T-helper 1 cell treated with Interleukin-12 subunit alpha and Interleukin-12 subunit beta and Interleukin-4 antibody, amounts not matched to agents 30 ng/mL and 1 ng/mL, for 36 hours (primary cell): ENCODE data around the gene UBA1. TPM values are rescaled to one million over a fixed set of nuclear protein-coding genes. Genes with fewer than 3 reads are reported as not detected.

Source experiments
- intact Hi-C: fragments of 100-400 bp; cut with micrococcal nuclease; formaldehyde crosslinking; loops from one replicate; pipeline ENCODE4 v1.15.1; 2024
- total RNA-seq: library from RNA; stranded (reverse); gene quantifications from 2 replicates; pipeline ENCODE4 v1.2.3, GENCODE V29; 2022

Gene UBA1
- total RNA-seq, 1 donor from 2014 or later: 183 TPM

GRCh38 chrX:47226531-47227333 lies 33.1 kb downstream of the UBA1 start:
- intact Hi-C loops: no loop called here

DNA sequence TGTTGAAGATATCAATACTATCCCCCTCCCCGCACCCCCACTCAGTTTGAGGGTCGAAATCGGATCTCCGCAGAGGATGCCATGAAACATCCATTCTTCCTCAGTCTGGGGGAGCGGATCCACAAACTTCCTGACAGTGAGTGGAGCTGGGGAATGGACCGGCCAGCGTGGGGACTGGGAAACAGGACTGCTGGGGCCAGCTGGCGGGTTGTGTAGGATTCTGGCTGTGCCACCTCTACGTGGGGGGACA lies 33.6 kb downstream of the UBA1 start:
- intact Hi-C loops: no loop called here

- intact Hi-C loops: no loop called here
Observed at GRCh38 chrX:47228550-47229270, 35.1 kb downstream of the UBA1 start.

- intact Hi-C loops: no loop called here
Observed at GRCh38 chrX:47229427-47229826, 35.8 kb downstream of the UBA1 start.

DNA sequence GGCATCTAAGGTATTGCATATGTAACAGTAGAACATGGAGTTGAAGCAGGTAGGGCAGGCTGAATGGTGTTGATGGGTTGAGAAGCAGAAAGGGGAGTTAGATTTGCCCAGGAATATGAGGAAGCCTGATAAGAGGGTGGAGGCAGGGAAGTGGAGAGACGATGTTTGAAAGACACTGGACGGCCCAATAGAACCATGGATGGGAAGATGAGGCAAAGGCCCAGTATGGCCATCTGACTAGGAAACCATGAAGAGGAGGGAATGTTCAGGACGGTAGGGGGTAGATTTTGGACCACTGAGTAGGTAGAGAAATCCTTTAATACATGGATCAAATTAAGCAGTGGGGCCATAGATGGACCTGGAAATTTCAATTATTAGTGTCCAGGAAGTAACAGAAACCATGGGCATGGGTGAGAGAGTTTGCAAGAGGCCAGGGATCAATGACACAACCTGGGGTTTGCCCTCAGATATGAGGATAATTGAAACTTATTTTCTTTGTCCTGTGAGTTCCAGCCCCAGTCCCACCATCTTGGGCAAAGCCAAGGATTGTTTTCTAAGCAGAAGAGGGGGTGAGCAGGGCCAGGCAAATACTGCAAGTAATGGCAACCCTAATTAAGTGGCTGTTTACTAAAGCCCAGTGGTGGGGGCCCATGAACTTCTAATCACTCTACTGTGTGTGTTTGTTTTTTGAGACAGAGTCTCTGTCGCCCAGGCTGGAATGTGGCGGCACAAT lies 36.7 kb downstream of the UBA1 start:
- intact Hi-C loops: loop anchor here (5.0 kb wide), 2 partner anchors 82 to 393 kb away; partner anchors contain the start of gene RP2

DNA sequence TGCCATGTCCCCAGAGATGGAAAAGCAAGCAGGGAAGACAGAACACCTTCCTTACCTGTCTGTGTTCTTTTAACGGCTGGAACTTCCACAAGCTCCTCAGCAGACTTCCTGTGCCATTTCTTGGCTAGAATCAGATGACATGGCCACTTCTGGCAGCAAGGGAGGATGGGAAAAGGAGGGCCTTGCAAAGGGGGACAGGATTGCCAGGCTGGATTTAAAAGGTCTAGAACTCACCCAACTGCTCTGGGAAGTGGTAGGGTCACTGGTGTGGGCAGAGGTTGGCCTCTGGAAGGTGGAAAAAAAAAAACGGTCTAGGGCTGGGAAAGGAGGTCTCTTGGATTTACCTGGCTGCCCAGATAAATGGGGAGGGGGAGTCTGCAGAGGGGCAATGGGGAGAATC lies 37.5 kb downstream of the UBA1 start:
- intact Hi-C loops: loop anchor here (5.0 kb wide), 2 partner anchors 81 to 394 kb away; partner anchors contain the start of gene RP2

DNA sequence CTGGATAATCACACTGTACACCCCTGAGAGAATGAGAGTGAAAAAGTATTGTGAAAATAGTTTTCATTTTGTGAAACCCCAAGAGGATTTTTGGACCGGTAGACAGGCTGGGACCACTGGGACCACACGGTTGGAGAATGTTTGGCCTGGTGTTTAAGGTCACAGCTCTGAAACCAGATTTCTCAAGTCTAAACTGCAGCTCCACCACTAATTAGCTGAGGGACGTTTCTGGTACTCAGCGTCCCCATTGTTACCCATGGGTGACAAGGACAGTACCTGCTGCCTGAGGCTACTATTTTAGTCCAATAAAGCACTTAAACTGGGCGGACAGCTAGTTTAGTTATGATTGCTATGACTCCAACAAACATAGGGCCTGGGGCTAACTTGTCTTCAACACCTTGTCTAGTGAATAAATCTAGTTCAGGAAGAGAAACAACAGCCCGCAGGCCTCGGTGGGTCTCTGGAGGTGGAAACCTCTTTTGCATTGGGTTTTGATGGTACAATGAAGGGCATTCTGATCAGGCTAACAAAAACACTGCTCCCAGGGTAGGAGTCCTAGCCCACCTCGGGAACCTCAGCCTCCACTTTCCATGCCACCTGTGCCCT lies 38.7 kb downstream of the UBA1 start:
- intact Hi-C loops: loop anchor here (2.0 to 5.0 kb wide), 6 partner anchors 80 to 1289 kb away; partner anchors contain the start of genes ARAF, EBP and RP2

- intact Hi-C loops: loop anchor here (1.0 to 5.0 kb wide), 16 partner anchors 15 to 1288 kb away; partner anchors contain the start of genes ARAF, CDK16, EBP and ELK1
Observed at GRCh38 chrX:47232803-47233332, 39.2 kb downstream of the UBA1 start, which contains the start of gene USP11. Gene USP11 (plus strand): TSS chrX:47233009. CDS start chrX:47233044, 35 bp downstream.

DNA sequence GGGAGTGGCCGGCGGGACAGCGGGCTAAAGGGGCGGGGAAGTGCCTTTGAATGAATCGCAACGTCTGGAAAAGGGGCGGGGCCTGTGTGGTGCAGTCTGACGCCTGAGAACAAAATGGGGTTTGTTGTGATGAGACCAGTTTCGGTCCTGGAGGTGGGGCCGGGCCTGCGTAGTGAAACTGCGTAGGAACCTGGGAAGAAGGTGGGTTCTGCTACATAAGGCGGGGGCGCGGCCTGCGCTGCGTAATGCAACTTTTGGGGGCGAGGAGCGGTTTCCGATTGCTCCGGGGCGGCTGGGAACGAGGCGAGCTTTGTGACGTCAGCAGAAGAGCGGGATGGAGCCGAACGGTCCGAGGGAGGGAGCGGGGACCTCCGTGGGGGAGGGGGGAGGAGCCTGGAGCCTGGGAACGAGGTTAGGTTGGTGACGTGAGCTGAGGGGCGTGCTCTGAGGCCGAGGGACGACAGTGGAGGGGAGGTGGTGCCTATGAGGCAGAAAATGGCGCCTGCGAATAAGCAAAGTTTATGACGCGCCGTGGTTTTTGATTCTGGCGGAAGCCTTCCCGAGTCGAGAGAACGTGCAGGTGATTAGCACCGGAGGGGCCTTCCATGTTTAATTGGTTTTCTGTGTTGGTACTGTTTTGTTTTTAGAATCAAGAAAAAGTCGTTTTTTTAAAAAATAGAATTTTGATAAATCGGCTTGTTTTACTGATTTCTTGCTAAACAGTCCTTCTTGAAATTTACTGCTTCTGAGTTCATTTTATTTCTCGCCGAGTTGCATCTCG lies 39.9 kb downstream of the UBA1 start:
- intact Hi-C loops: loop anchor here (1.0 to 5.0 kb wide), 16 partner anchors 15 to 1287 kb away; partner anchors contain the start of genes ARAF, CDK16, EBP and ELK1

GRCh38 chrX:47234583-47234982 lies 41.0 kb downstream of the UBA1 start:
- intact Hi-C loops: loop anchor here (5.0 kb wide), 2 partner anchors 78 to 397 kb away; partner anchors contain the start of gene RP2

GRCh38 chrX:47235691-47236103 lies 42.1 kb downstream of the UBA1 start:
- intact Hi-C loops: no loop called here

DNA sequence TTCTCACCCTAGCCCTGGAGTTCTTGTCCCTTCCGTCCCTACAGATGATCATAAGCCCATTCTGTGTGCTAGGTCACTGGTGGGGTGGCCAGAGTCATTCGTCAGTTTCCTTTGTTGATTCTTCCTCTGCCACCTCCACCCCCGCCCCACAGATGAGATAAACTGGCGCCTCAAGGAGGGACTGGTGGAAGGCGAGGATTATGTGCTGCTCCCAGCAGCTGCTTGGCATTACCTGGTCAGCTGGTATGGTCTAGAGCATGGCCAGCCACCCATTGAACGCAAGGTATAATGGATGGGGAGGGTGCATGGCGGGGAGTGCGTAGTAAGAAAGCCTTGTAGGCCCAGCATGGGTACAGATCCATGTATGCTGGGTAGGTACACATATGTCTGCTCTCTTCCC lies 45.6 kb downstream of the UBA1 start:
- intact Hi-C loops: no loop called here

- intact Hi-C loops: no loop called here
Observed at GRCh38 chrX:47239898-47240545, 46.4 kb downstream of the UBA1 start.

DNA sequence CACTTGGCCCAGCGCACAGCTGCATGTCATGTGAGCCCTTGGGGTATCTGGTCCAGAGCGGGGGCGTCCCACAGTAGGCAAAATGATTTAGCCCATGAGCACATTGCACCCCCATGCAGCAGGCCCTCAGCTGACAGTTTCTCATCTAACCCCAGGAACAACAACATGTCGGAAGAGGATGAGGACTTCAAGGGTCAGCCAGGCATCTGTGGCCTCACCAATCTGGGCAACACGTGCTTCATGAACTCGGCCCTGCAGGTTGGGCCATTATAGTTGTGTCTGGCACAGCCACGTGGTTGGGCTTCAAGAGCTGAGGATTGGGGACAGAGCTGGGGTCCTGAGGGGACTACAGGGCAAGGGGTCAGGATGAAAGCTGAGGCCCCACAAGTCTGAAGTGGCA lies 47.0 kb downstream of the UBA1 start:
- intact Hi-C loops: no loop called here

GRCh38 chrX:47241201-47242011 lies 47.8 kb downstream of the UBA1 start:
- intact Hi-C loops: no loop called here

GRCh38 chrX:47242321-47242720 lies 48.7 kb downstream of the UBA1 start:
- intact Hi-C loops: no loop called here

- intact Hi-C loops: no loop called here
Observed at GRCh38 chrX:47243351-47243750, 49.7 kb downstream of the UBA1 start.

DNA sequence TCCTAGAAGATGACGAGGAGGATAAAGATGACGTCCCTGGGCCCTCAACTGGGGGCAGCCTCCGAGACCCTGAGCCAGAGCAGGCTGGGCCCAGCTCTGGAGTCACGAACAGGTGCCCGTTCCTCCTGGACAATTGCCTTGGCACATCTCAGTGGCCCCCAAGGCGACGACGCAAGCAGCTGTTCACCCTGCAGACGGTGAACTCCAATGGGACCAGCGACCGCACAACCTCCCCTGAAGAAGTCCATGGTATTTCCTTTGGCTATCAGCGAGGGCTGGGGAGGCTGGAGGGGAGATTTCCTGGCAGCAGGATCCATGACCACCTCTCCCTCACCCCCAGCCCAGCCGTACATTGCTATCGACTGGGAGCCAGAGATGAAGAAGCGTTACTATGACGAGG lies 51.0 kb downstream of the UBA1 start:
- intact Hi-C loops: loop anchor here (5.0 kb wide), 1 partner anchor 68 kb away; no protein-coding TSS in a partner anchor

- intact Hi-C loops: loop anchor here (5.0 kb wide), 1 partner anchor 67 kb away; no protein-coding TSS in a partner anchor
Observed at GRCh38 chrX:47245156-47245555, 51.5 kb downstream of the UBA1 start.
